Measurements from ENCODE around the gene KASH5.

DNA sequence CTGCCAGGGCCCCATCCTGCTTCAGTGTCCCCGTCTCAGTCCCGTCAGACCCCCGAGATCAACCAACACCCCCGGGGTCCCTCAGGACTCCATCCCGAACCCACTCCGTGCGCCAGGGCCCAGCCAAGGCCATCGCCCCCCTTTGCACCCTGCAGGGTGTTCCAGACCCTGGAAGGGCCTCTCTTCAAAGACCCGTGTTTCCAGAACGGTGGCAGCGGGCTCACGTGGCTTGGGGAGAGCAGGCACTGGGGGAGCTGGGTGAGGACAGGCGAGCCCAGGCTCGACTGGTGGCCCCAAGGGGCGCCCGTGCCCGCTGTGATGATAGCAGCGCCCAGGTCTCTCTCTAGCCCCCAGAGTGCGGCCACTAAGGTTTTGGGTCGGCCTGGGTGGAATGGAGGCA lies 1.4 kb downstream of the KASH5 start:
- TF ChIP-seq, protein P1, sequence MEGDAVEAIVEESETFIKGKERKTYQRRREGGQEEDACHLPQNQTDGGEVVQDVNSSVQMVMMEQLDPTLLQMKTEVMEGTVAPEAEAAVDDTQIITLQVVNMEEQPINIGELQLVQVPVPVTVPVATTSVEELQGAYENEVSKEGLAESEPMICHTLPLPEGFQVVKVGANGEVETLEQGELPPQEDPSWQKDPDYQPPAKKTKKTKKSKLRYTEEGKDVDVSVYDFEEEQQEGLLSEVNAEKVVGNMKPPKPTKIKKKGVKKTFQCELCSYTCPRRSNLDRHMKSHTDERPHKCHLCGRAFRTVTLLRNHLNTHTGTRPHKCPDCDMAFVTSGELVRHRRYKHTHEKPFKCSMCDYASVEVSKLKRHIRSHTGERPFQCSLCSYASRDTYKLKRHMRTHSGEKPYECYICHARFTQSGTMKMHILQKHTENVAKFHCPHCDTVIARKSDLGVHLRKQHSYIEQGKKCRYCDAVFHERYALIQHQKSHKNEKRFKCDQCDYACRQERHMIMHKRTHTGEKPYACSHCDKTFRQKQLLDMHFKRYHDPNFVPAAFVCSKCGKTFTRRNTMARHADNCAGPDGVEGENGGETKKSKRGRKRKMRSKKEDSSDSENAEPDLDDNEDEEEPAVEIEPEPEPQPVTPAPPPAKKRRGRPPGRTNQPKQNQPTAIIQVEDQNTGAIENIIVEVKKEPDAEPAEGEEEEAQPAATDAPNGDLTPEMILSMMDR (tag by site-specific recombination; IDR thresholded peaks at IDR 0.05) = no peak
- TF ChIP-seq, protein P2, sequence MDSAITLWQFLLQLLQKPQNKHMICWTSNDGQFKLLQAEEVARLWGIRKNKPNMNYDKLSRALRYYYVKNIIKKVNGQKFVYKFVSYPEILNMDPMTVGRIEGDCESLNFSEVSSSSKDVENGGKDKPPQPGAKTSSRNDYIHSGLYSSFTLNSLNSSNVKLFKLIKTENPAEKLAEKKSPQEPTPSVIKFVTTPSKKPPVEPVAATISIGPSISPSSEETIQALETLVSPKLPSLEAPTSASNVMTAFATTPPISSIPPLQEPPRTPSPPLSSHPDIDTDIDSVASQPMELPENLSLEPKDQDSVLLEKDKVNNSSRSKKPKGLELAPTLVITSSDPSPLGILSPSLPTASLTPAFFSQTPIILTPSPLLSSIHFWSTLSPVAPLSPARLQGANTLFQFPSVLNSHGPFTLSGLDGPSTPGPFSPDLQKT (IDR thresholded peaks at IDR 0.05; ENCODE audit: borderline replicate concordance, low read depth, low read length) = no peak
- no peak for TF ChIP-seq SCRT2 (tag by site-specific recombination; IDR thresholded peaks at IDR 0.05)
- TF ChIP-seq, protein P3, sequence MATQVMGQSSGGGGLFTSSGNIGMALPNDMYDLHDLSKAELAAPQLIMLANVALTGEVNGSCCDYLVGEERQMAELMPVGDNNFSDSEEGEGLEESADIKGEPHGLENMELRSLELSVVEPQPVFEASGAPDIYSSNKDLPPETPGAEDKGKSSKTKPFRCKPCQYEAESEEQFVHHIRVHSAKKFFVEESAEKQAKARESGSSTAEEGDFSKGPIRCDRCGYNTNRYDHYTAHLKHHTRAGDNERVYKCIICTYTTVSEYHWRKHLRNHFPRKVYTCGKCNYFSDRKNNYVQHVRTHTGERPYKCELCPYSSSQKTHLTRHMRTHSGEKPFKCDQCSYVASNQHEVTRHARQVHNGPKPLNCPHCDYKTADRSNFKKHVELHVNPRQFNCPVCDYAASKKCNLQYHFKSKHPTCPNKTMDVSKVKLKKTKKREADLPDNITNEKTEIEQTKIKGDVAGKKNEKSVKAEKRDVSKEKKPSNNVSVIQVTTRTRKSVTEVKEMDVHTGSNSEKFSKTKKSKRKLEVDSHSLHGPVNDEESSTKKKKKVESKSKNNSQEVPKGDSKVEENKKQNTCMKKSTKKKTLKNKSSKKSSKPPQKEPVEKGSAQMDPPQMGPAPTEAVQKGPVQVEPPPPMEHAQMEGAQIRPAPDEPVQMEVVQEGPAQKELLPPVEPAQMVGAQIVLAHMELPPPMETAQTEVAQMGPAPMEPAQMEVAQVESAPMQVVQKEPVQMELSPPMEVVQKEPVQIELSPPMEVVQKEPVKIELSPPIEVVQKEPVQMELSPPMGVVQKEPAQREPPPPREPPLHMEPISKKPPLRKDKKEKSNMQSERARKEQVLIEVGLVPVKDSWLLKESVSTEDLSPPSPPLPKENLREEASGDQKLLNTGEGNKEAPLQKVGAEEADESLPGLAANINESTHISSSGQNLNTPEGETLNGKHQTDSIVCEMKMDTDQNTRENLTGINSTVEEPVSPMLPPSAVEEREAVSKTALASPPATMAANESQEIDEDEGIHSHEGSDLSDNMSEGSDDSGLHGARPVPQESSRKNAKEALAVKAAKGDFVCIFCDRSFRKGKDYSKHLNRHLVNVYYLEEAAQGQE (tag by site-specific recombination; IDR thresholded peaks at IDR 0.05) = no peak
- no peak for TF ChIP-seq ZSCAN16 (tag by site-specific recombination; IDR thresholded peaks at IDR 0.05)
- TF ChIP-seq, protein P4, sequence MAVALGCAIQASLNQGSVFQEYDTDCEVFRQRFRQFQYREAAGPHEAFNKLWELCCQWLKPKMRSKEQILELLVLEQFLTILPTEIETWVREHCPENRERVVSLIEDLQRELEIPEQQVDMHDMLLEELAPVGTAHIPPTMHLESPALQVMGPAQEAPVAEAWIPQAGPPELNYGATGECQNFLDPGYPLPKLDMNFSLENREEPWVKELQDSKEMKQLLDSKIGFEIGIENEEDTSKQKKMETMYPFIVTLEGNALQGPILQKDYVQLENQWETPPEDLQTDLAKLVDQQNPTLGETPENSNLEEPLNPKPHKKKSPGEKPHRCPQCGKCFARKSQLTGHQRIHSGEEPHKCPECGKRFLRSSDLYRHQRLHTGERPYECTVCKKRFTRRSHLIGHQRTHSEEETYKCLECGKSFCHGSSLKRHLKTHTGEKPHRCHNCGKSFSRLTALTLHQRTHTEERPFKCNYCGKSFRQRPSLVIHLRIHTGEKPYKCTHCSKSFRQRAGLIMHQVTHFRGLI (tag by site-specific recombination; IDR thresholded peaks at IDR 0.05) = no peak
- TF ChIP-seq, protein P5, sequence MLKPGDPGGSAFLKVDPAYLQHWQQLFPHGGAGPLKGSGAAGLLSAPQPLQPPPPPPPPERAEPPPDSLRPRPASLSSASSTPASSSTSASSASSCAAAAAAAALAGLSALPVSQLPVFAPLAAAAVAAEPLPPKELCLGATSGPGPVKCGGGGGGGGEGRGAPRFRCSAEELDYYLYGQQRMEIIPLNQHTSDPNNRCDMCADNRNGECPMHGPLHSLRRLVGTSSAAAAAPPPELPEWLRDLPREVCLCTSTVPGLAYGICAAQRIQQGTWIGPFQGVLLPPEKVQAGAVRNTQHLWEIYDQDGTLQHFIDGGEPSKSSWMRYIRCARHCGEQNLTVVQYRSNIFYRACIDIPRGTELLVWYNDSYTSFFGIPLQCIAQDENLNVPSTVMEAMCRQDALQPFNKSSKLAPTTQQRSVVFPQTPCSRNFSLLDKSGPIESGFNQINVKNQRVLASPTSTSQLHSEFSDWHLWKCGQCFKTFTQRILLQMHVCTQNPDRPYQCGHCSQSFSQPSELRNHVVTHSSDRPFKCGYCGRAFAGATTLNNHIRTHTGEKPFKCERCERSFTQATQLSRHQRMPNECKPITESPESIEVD (tag by site-specific recombination; IDR thresholded peaks at IDR 0.05) = no peak
- TF ChIP-seq ZBTB1 (tag by site-specific recombination; IDR thresholded peaks at IDR 0.05) = no peak

All from HEK293 (cell line).